Vagina (tissue), 2 donors: ENCODE data around the gene RIT2.

Experiments
- POLR2A ChIP-seq, 2 donors: fragments of 450-650 bp; IDR thresholded peaks; one replicate each; pipeline ENCODE4 v1.6.1; 2017; ENCODE audit warnings: antibody characterized with exemption in 2 of 2, mild to moderate bottlenecking in 2 of 2, moderate library complexity in 2 of 2
- TF ChIP-seq, protein P1 (sequence below), 3 experiments: fragments of 450-650 bp in 2 of 3; fragments of 200-600 bp in 1 of 3; sonication (generic) in 1 of 3; IDR thresholded peaks; one replicate each; pipeline ENCODE4 v1.5.1; 2017 to 2019; ENCODE audit warnings: antibody characterized with exemption in 3 of 3, mild to moderate bottlenecking in 2 of 3, moderate library complexity in 2 of 3

DNA sequence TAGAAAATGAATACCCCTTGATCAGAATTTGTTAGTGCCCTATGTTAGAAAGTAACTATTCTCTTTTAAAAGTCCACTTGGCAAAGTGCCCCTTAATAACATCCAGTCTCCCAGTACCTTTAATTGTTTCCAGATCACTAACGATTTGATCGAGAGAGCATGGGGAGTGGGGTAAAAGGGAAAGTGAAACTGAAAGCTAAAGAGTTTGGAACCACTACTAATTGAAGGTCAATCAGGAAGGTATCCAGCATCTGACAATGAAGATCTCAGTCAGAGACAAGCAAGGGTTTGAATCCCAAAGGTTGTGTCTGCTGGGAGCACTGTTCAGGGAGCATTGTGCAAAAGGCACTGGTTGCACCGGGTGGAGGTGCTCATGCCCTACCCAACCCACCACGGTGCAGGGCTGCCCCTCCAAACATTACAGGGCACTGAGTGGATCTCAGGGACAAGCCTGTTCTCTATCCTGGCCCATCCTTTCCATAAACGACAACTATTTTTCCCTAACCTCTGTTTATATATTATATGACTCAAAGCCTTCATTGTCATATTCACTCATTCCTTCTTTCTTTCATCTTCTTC is 14.6 kb upstream of the RIT2 start:
- TF ChIP-seq, protein P1, sequence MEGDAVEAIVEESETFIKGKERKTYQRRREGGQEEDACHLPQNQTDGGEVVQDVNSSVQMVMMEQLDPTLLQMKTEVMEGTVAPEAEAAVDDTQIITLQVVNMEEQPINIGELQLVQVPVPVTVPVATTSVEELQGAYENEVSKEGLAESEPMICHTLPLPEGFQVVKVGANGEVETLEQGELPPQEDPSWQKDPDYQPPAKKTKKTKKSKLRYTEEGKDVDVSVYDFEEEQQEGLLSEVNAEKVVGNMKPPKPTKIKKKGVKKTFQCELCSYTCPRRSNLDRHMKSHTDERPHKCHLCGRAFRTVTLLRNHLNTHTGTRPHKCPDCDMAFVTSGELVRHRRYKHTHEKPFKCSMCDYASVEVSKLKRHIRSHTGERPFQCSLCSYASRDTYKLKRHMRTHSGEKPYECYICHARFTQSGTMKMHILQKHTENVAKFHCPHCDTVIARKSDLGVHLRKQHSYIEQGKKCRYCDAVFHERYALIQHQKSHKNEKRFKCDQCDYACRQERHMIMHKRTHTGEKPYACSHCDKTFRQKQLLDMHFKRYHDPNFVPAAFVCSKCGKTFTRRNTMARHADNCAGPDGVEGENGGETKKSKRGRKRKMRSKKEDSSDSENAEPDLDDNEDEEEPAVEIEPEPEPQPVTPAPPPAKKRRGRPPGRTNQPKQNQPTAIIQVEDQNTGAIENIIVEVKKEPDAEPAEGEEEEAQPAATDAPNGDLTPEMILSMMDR (IDR thresholded peaks at IDR 0.05) = no peak
- no peak for TF ChIP-seq POLR2A (IDR thresholded peaks at IDR 0.05)
